Endothelial cell of umbilical vein (primary cell): Measurements from ENCODE around the gene PDLIM3. TPM values are rescaled to one million over a fixed set of nuclear protein-coding genes. Genes with fewer than 3 reads are reported as not detected.

Experiments used
- BruUV-seq: library from RNA; stranded (reverse); fragments of 400-500 nt; replicated peaks from 2 replicates; lab custom pipeline; 2021; lab: Mats Ljungman, UMichigan
- CTCF ChIA-PET: fragments of 300-600, 350-600 bp; sonication (Branson Sonifier 250); formaldehyde crosslinking; loops from one replicate; lab custom pipeline; 2021; ENCODE audit warnings: antibody characterized with exemption, inconsistent platforms; lab: Charles Lee
- POLR2A ChIA-PET: fragments of 300-600, 350-600 bp; sonication (Branson Sonifier 250); formaldehyde crosslinking; loops from one replicate; lab custom pipeline; 2021; ENCODE audit warnings: antibody characterized with exemption, inconsistent platforms; lab: Charles Lee
- DNase-seq: peaks from one replicate; pipeline ENCODE4 v3.0.0-alpha.2; 2011; ENCODE audit warnings: low read depth, low spot score
- FAIRE-seq: peaks from 2 replicates; lab custom pipeline; 2011; peaks lifted over from hg19 to GRCh38; lab: Jason Lieb, UNC
- H2AFZ ChIP-seq: 2 replicates; pipeline ENCODE4 v1.6.0; 2012; ENCODE audit warnings: low read depth, low read length, control low read depth, inconsistent platforms
- H3K27ac ChIP-seq: 2 replicates; pipeline ENCODE4 v1.5.1; 2011; ENCODE audit warnings: low read depth, mild to moderate bottlenecking, control low read depth, low read length, moderate library complexity; ENCODE audit not compliant: insufficient read depth
- H3K27me3 ChIP-seq, 2 experiments: 2 replicates each; pipeline versions ENCODE4 v1.6.0 to v1.6.1; 2011; ENCODE audit warnings: low read length in 2 of 2, mixed read lengths in 1 of 2; ENCODE audit not compliant: control insufficient read depth in 2 of 2, insufficient read depth in 2 of 2
- H3K36me3 ChIP-seq, 2 experiments: 2 replicates in 1 of 2; 3 replicates in 1 of 2; pipeline ENCODE4 v1.5.1; 2011; ENCODE audit warnings: low read length in 2 of 2, mild to moderate bottlenecking in 1 of 2, moderate library complexity in 1 of 2; ENCODE audit not compliant: control insufficient read depth in 2 of 2, insufficient read depth in 2 of 2; ENCODE audit errors: extremely low read depth in 1 of 2
- H3K4me1 ChIP-seq: 3 replicates; pipeline ENCODE4 v1.5.1; 2011; ENCODE audit warnings: mild to moderate bottlenecking, low read length; ENCODE audit not compliant: control insufficient read depth, insufficient read depth; ENCODE audit errors: extremely low read depth
- H3K4me2 ChIP-seq: 2 replicates; pipeline ENCODE4 v1.6.1; 2011; ENCODE audit warnings: low read length, control low read depth, mixed read lengths; ENCODE audit not compliant: insufficient read depth
- H3K4me3 ChIP-seq, 3 experiments: fragments of 200-600 bp in 1 of 3; sonication (generic), shearing (Covaris generic) in 1 of 3; replicated peaks in 1 of 3; 2 replicates each; pipeline ENCODE4 v1.5.1; 2011 to 2016; ENCODE audit warnings: control low read depth in 3 of 3, low read length in 3 of 3, mild to moderate bottlenecking in 2 of 3, inconsistent platforms in 1 of 3, low read depth in 1 of 3, moderate library complexity in 1 of 3; ENCODE audit not compliant: insufficient read depth in 1 of 3
- H3K79me2 ChIP-seq: 2 replicates; pipeline ENCODE4 v1.6.0; 2012; ENCODE audit warnings: low read length, inconsistent platforms; ENCODE audit not compliant: control insufficient read depth, insufficient read depth
- H3K9ac ChIP-seq: replicated peaks from 2 replicates; pipeline ENCODE3; 2011; ENCODE audit warnings: low read length, control low read depth; ENCODE audit not compliant: insufficient read depth; ENCODE audit errors: extremely low read depth
- H3K9me1 ChIP-seq: replicated peaks from 3 replicates; pipeline ENCODE4 v1.6.0; 2011; ENCODE audit warnings: mild to moderate bottlenecking, low read length; ENCODE audit not compliant: control insufficient read depth, insufficient read depth; ENCODE audit errors: extremely low read depth
- H3K9me3 ChIP-seq: replicated peaks from 2 replicates; pipeline ENCODE4 v1.5.1; 2012; ENCODE audit warnings: low read length, inconsistent platforms; ENCODE audit not compliant: control insufficient read depth, insufficient read depth
- H4K20me1 ChIP-seq: replicated peaks from 2 replicates; pipeline ENCODE3; 2011; ENCODE audit warnings: mild to moderate bottlenecking, low read length; ENCODE audit not compliant: control insufficient read depth, insufficient read depth; ENCODE audit errors: extremely low read depth
- CTCF ChIP-seq, 2 donors: IDR thresholded peaks; 1 replicate in 1 of 2; 2 replicates in 1 of 2; pipeline ENCODE4 v1.5.1; 2011; ENCODE audit warnings: low read length in 2 of 2, mild to moderate bottlenecking in 2 of 2, moderate library complexity in 2 of 2, control low read depth in 1 of 2, inconsistent platforms in 1 of 2, low read depth in 1 of 2; ENCODE audit not compliant: insufficient read depth in 1 of 2; ENCODE audit errors: extremely low read depth in 1 of 2
- EZH2 ChIP-seq: IDR thresholded peaks from 2 replicates; pipeline ENCODE4 v1.6.1; 2012; ENCODE audit warnings: borderline replicate concordance, low read depth, mild to moderate bottlenecking, moderate library complexity, low read length, inconsistent platforms; ENCODE audit not compliant: severe bottlenecking
- FOS ChIP-seq: IDR thresholded peaks from 2 replicates; pipeline ENCODE4 v1.6.1; 2011; ENCODE audit warnings: mild to moderate bottlenecking, low read length, moderate library complexity, borderline replicate concordance; ENCODE audit not compliant: insufficient read depth
- GATA2 ChIP-seq: IDR thresholded peaks from 2 replicates; pipeline ENCODE4 v1.7.0; 2011; ENCODE audit warnings: low read depth, mild to moderate bottlenecking, moderate library complexity, mixed read lengths, low read length; ENCODE audit not compliant: insufficient read length, insufficient read depth
- JUN ChIP-seq: IDR thresholded peaks from 2 replicates; pipeline ENCODE4 v1.6.1; 2011; ENCODE audit warnings: borderline replicate concordance, low read depth; ENCODE audit not compliant: insufficient read length, insufficient read depth
- MAX ChIP-seq: IDR thresholded peaks from 2 replicates; pipeline ENCODE4 v1.6.1; 2011; ENCODE audit not compliant: insufficient read depth, insufficient read length
- MYC ChIP-seq: IDR thresholded peaks from one replicate; pipeline ENCODE4 v1.6.1; 2011; ENCODE audit warnings: mild to moderate bottlenecking, low read depth, low read length
- POLR2A ChIP-seq: IDR thresholded peaks from 2 replicates; pipeline ENCODE4 v1.6.1; 2012; ENCODE audit warnings: low read depth, mild to moderate bottlenecking, control low read depth, low read length
- POLR2AphosphoS5 ChIP-seq: IDR thresholded peaks from 2 replicates; pipeline ENCODE4 v1.6.1; 2012; ENCODE audit warnings: low read depth, mild to moderate bottlenecking, control low read depth, low read length, moderate library complexity; ENCODE audit not compliant: insufficient read depth
- dilution Hi-C: fragments of 300-500 bp; cut with MboI; formaldehyde crosslinking; loops from one replicate; pipeline ENCODE4 v1.15.0; 2019; ENCODE audit warnings: low sequenced_read_pairs; ENCODE audit not compliant: extremely low pct_ligation_motif_present
- intact Hi-C: fragments of 100-400 bp; cut with micrococcal nuclease; formaldehyde crosslinking; loops from one replicate; pipeline ENCODE4 v1.10.0; 2022
- polyA plus RNA-seq, 4 experiments: library from polyadenylated mRNA; depleted of rRNA in 3 of 4; stranded (reverse) in 3 of 4; unstranded in 1 of 4; fragments of >200 nt; gene quantifications; 2 replicates each; pipeline versions ENCODE4 v1.2.1 to v1.2.3, GENCODE V29; 2011 to 2012; ENCODE audit warnings: missing spikeins in 1 of 4
- total RNA-seq: library from RNA; stranded (reverse); gene quantifications from 2 replicates; pipeline ENCODE4 v1.2.3, GENCODE V29; 2021

Gene PDLIM3
- total and polyA plus RNA-seq, 2 donors (not counting 3 experiments of a cell fraction or from before 2014, with no cell fraction given), result 9.7 to 17.6 TPM

GRCh38 chr4:185564349-185564748, 29.0 kb upstream of the PDLIM3 start:
- no TSS peak for BruUV-seq
- H3K79me2 ChIP-seq, result no peaks in the 10 kb centered on the region
- POLR2A ChIA-PET, result no interaction called here
- no peak overlapping the region for H3K4me2 ChIP-seq
- no peaks in the 10 kb centered on the region for H3K36me3 ChIP-seq
- H3K27me3 ChIP-seq, result no peaks in the 10 kb centered on the region
- no peaks in the 10 kb centered on the region for H3K9me1 ChIP-seq
- no peak overlapping the region for H3K27ac ChIP-seq
- intact Hi-C loops, result no loop called here
- peaks cover 23% of the 10 kb centered on the region for H3K4me1 ChIP-seq
- dilution Hi-C loops, result no loop called here
- DNase-seq (no peak), FAIRE-seq (no peak)
- no peak for TF ChIP-seq POLR2A
- no peak for TF ChIP-seq GATA2
- TF ChIP-seq MAX, result no peak
- TF ChIP-seq MYC, result no peak
- no peak for TF ChIP-seq CTCF (IDR thresholded peaks at IDR 0.05; ENCODE audit: extremely low read depth in 1 of 2, insufficient read depth in 1 of 2, low read depth in 1 of 2, low read length in 2 of 2)
- no peak for TF ChIP-seq JUN
- no peak for TF ChIP-seq POLR2AphosphoS5
- no peak for TF ChIP-seq FOS
- no peak for TF ChIP-seq EZH2
- CTCF ChIA-PET, result no interaction called here
- H4K20me1 ChIP-seq, result no peaks in the 10 kb centered on the region
- no peaks in the 10 kb centered on the region for H3K9me3 ChIP-seq
- H2AFZ ChIP-seq, result no peak overlapping the region
- no peak overlapping the region for H3K4me3 ChIP-seq
- H3K9ac ChIP-seq, result no peak overlapping the region
